NB4 (cell line): ENCODE measurements around the gene TRABD2B.

Experiments used
- DNase-seq: peaks from one replicate; pipeline ENCODE4 v3.0.0; 2010; ENCODE audit warnings: low read depth
- H3K4me3 ChIP-seq: one replicate; pipeline ENCODE4 v1.5.1; 2011; ENCODE audit warnings: mild to moderate bottlenecking, low read depth, low read length, moderate library complexity
- MYC ChIP-seq: IDR thresholded peaks from 2 replicates; pipeline ENCODE4 v1.6.1; 2011; ENCODE audit warnings: low read depth, low read length
- POLR2A ChIP-seq: IDR thresholded peaks from 2 replicates; pipeline ENCODE4 v1.6.1; 2011; ENCODE audit warnings: mild to moderate bottlenecking; ENCODE audit not compliant: insufficient read length; ENCODE audit errors: extremely low read depth
- TF ChIP-seq, protein P1 (sequence below): IDR thresholded peaks from 2 replicates; pipeline ENCODE4 v1.6.1; 2011; ENCODE audit warnings: low read depth, low read length
- TF ChIP-seq, protein P2 (sequence below): IDR thresholded peaks from one replicate; pipeline ENCODE4 v1.5.1; 2012; ENCODE audit warnings: low read depth, low read length

The TRABD2B gene

DNA sequence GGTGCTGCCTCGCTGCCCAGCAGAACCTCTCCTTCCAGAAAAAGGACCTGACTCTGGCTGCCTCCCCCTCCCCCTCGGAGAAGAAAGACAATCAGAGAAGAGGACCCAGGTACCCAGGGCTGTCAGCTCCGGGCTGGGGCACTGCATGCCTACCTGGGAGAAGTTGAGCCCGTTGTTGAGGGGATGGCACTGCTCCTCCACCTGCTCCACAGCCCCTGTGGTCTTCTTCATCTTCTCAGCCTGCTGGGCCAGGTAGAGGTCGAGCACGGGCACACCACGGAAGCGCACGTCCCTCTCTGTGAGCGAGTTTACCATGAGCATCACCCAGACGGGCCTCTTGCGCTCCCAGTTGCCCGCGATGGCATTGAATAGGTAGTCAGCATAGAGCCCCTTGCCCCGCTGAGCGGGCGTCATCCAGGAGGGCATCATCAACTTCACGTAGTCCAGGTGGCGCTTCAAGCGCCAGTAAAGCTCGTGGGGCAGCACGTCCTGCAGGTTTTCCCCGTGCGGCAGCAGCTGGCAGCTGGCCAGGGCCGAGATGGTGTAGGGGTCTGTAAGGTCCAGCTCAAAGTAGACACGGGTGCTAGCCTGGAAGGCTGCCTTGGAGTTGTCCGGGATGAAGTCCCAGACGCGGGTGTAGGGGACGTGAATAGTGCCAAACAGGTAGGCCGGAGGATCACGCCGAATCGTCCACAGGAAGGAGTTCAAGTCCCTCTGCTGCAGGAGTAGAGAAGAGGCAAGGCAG lies 3.1 kb downstream of the TRABD2B start:
- no peak overlapping the region for H3K4me3 ChIP-seq
- DNase-seq: no peak
- TF ChIP-seq POLR2A (no peak), MYC (no peak)
- TF ChIP-seq, protein P1, sequence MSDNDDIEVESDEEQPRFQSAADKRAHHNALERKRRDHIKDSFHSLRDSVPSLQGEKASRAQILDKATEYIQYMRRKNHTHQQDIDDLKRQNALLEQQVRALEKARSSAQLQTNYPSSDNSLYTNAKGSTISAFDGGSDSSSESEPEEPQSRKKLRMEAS: no peak
- TF ChIP-seq, protein P2, sequence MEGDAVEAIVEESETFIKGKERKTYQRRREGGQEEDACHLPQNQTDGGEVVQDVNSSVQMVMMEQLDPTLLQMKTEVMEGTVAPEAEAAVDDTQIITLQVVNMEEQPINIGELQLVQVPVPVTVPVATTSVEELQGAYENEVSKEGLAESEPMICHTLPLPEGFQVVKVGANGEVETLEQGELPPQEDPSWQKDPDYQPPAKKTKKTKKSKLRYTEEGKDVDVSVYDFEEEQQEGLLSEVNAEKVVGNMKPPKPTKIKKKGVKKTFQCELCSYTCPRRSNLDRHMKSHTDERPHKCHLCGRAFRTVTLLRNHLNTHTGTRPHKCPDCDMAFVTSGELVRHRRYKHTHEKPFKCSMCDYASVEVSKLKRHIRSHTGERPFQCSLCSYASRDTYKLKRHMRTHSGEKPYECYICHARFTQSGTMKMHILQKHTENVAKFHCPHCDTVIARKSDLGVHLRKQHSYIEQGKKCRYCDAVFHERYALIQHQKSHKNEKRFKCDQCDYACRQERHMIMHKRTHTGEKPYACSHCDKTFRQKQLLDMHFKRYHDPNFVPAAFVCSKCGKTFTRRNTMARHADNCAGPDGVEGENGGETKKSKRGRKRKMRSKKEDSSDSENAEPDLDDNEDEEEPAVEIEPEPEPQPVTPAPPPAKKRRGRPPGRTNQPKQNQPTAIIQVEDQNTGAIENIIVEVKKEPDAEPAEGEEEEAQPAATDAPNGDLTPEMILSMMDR: no peak

DNA sequence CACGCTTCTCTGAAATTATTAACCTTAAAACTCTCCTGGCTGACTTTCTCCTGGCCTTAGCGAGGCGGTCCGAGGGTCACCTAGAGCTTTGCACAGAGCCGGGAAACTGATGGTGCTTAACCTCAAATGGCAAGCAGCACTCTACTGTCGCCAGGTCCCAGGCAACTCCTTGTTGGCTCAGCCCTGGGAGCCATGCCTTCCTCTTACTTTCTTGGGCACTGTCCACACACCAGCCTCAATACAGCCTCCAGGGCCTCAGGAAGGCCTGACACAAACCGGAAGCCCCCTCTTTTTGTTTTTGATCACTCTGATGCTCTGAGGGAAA lies 3.8 kb downstream of the TRABD2B start:
- no peak for DNase-seq
- TF ChIP-seq, protein P1: no peak
- TF ChIP-seq POLR2A (no peak), MYC (no peak)
- TF ChIP-seq, protein P2: no peak
- no peak overlapping the region for H3K4me3 ChIP-seq

DNA sequence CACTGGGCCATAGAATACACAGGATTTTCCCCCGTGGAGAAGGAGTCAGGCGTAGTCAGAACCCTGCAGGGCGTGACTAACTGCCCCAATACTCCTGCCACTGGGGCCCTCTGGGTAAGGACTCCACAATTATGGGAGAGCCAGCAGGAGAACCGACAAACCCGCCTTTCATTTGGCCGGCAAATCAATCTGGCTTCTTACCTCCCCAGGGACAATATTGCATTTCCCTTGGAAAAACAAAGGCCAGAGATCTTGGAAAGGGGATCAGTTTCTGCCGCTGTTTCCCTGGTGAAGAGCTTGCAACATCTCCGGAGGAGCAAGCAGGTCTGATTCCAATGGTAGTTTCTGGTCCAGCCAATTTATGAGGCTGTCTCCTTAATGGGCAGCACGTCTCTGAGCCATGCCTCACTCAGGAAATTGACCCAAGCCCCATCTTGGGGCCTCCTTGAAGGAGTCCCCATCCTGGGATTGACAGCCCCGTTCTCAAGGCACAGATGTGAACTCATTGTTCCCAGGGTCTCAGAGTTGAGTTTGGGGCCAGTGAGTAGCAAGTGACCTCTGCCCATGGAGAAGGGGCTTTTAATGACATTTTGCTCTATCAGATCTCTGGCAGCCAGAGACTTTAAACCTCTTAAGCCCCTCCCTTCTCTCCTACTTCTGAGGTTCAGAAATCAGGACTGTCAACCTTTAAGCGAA lies 4.3 kb downstream of the TRABD2B start:
- TF ChIP-seq, protein P1: no peak
- TF ChIP-seq POLR2A (no peak), MYC (no peak)
- TF ChIP-seq, protein P2: no peak
- H3K4me3 ChIP-seq: no peak overlapping the region
- DNase-seq: no peak

DNA sequence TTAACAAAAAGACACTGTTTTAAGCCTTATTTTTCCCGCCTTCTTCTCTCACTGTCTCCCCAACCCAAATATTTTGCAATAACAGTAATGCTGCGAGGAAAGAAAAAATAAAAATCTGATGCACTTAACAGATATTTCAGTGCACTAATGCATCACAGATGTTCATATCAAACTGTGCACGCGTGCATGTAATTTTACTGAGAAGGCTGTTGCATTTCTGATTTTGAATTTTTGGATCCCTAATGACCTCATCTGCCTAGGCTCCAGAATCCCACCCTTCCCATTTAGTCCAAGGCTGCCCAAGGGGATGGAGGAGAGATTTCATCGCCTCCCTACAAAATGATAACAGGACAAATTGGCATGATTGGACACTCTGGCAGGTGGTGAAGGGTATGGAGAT lies 5.5 kb downstream of the TRABD2B start:
- TF ChIP-seq POLR2A (no peak), MYC (no peak)
- TF ChIP-seq, protein P2: no peak
- TF ChIP-seq, protein P1: no peak
- no peak overlapping the region for H3K4me3 ChIP-seq
- no peak for DNase-seq

DNA sequence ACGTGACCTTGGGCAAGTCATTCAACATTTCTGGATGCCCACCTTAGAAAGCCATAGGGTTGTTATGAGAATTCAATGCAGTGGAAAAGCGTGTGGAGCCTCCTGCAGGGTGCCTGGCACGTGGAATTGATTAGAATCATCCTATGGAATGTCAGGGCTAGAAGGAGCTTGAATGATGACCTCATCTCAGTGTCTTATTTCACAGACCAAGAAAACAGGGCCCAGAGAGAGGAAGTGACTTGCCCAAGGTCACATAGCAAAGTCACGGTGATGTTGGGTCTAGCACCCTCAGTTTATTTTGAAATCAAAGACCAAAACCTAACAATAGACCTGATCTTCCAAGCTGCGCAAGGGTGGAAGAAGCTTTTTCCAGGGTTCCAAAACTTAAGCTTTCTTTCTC lies 6.0 kb downstream of the TRABD2B start:
- DNase-seq: no peak
- no peak overlapping the region for H3K4me3 ChIP-seq
- TF ChIP-seq POLR2A (no peak), MYC (no peak)
- TF ChIP-seq, protein P1: no peak
- TF ChIP-seq, protein P2: no peak
